Liver (tissue), 9 donors: ENCODE data around the gene TPD52L1. TPM values are rescaled to one million over a fixed set of nuclear protein-coding genes. Genes with fewer than 3 reads are reported as not detected.

Source experiments
- DNase-seq: peaks from one replicate; pipeline ENCODE4 v3.0.0-alpha.2; 2017; ENCODE audit warnings: low spot score
- H3K27ac ChIP-seq, 2 donors: one replicate each; pipeline ENCODE4 v1.7.0; 2013; ENCODE audit warnings: inconsistent platforms in 2 of 2, low read length in 2 of 2, control low read depth in 1 of 2, low read depth in 1 of 2, mild to moderate bottlenecking in 1 of 2
- H3K27me3 ChIP-seq, 4 donors: one replicate each; pipeline versions ENCODE4 v1.6.1 to v1.7.0; 2013; ENCODE audit warnings: low read length in 3 of 4, inconsistent platforms in 1 of 4, mild to moderate bottlenecking in 1 of 4, moderate library complexity in 1 of 4; ENCODE audit not compliant: control insufficient read depth in 4 of 4, insufficient read depth in 4 of 4
- H3K36me3 ChIP-seq, 4 donors: one replicate each; pipeline versions ENCODE4 v1.6.1 to v1.7.0; 2013; ENCODE audit warnings: low read length in 3 of 4, mild to moderate bottlenecking in 3 of 4, low read depth in 1 of 4, moderate library complexity in 1 of 4; ENCODE audit not compliant: control insufficient read depth in 4 of 4, insufficient read depth in 3 of 4
- H3K4me1 ChIP-seq, 4 donors: one replicate each; pipeline versions ENCODE4 v1.6.1 to v1.7.0; 2013; ENCODE audit warnings: low read length in 3 of 4, mild to moderate bottlenecking in 3 of 4, moderate library complexity in 1 of 4; ENCODE audit not compliant: control insufficient read depth in 4 of 4, insufficient read depth in 4 of 4
- H3K4me3 ChIP-seq, 3 donors: one replicate each; pipeline versions ENCODE4 v1.6.1 to v1.7.0; 2013; ENCODE audit warnings: low read length in 3 of 3, control low read depth in 1 of 3, low read depth in 1 of 3, mild to moderate bottlenecking in 1 of 3
- H3K9ac ChIP-seq, 2 donors: one replicate each; pipeline ENCODE4 v1.7.0; 2013; ENCODE audit warnings: low read length in 2 of 2, mild to moderate bottlenecking in 2 of 2, moderate library complexity in 2 of 2, control low read depth in 1 of 2, low read depth in 1 of 2
- H3K9me3 ChIP-seq, 4 donors: one replicate each; pipeline versions ENCODE4 v1.6.1 to v1.7.0; 2013; ENCODE audit warnings: low read length in 3 of 4; ENCODE audit not compliant: control insufficient read depth in 4 of 4
- EGR1 ChIP-seq, 2 donors: IDR thresholded peaks; 2 replicates each; pipeline ENCODE4 v1.6.1; 2016 to 2018; ENCODE audit warnings: antibody characterized with exemption in 2 of 2, low read depth in 2 of 2
- FOXA1 ChIP-seq: IDR thresholded peaks from 2 replicates; pipeline ENCODE4 v1.6.1; 2016; ENCODE audit warnings: antibody characterized with exemption
- FOXA2 ChIP-seq: IDR thresholded peaks from 2 replicates; pipeline ENCODE4 v1.6.1; 2016; ENCODE audit warnings: antibody characterized with exemption
- GABPA ChIP-seq, 2 donors: IDR thresholded peaks in 1 of 2; conservative IDR thresholded peaks in 1 of 2; 2 replicates each; pipeline ENCODE4 v1.6.1; 2016; ENCODE audit warnings: antibody characterized with exemption in 2 of 2, mild to moderate bottlenecking in 1 of 2, moderate library complexity in 1 of 2
- HNF4A ChIP-seq, 2 donors: conservative IDR thresholded peaks; 2 replicates each; pipeline ENCODE4 v1.6.1; 2016; ENCODE audit warnings: antibody characterized with exemption in 2 of 2, mild to moderate bottlenecking in 2 of 2
- HNF4G ChIP-seq: IDR thresholded peaks from 2 replicates; pipeline ENCODE4 v1.6.1; 2016; ENCODE audit warnings: antibody characterized with exemption
- JUND ChIP-seq, 2 donors: IDR thresholded peaks; 2 replicates each; pipeline ENCODE4 v1.6.1; 2016; ENCODE audit warnings: antibody characterized with exemption in 2 of 2
- NR2F2 ChIP-seq: IDR thresholded peaks from 2 replicates; pipeline ENCODE4 v1.6.1; 2016; ENCODE audit warnings: antibody characterized with exemption
- RAD21 ChIP-seq, 2 donors: IDR thresholded peaks; 2 replicates each; pipeline ENCODE4 v1.6.1; 2016; ENCODE audit warnings: antibody characterized with exemption in 2 of 2, mild to moderate bottlenecking in 2 of 2
- RXRA ChIP-seq, 2 donors: IDR thresholded peaks; 2 replicates each; pipeline ENCODE4 v1.6.1; 2017 to 2018; ENCODE audit warnings: antibody characterized with exemption in 2 of 2, mild to moderate bottlenecking in 1 of 2
- SP1 ChIP-seq: IDR thresholded peaks from 2 replicates; pipeline ENCODE4 v1.6.1; 2018; ENCODE audit warnings: antibody characterized with exemption, mild to moderate bottlenecking
- TAF1 ChIP-seq: conservative IDR thresholded peaks from 2 replicates; pipeline ENCODE4 v1.6.1; 2016; ENCODE audit warnings: antibody characterized with exemption, mild to moderate bottlenecking
- YY1 ChIP-seq: IDR thresholded peaks from 2 replicates; pipeline ENCODE4 v1.6.1; 2016; ENCODE audit warnings: antibody characterized with exemption, mild to moderate bottlenecking
- WGBS: extraction: QIAGEN DNeasy Blood & Tissue Kit; methylation state at CpG from one replicate; pipeline ENCODE4 v1.1.7; 2013; 5-methylcytosine and 5-hydroxymethylcytosine counted together
- polyA plus RNA-seq, 2 donors: library from polyadenylated mRNA; stranded (reverse) in 1 of 2; unstranded in 1 of 2; fragments of 200-250 nt in 1 of 2; fragments of >200 nt in 1 of 2; fragmentation: Nextera tagmentation in 1 of 2; extraction: Ambion mirVana in 1 of 2; gene quantifications; one replicate each; pipeline versions ENCODE4 v1.2.1 to v1.2.3, GENCODE V29; 2013 to 2015
- total RNA-seq, 2 donors: library from RNA; depleted of rRNA; stranded (reverse); fragments of >200 nt; gene quantifications; one replicate each; pipeline ENCODE4 v1.2.3, GENCODE V29; 2014
- TF ChIP-seq, protein P1 (sequence below): IDR thresholded peaks from 2 replicates; pipeline ENCODE4 v1.6.1; 2016; ENCODE audit warnings: antibody characterized with exemption
- TF ChIP-seq, protein P2 (sequence below): fragments of 150-350 bp; IDR thresholded peaks from 2 replicates; pipeline ENCODE4 v1.5.1; 2017; ENCODE audit warnings: improper control_type of control experiment, low read depth, low read length; ENCODE audit not compliant: missing input control
- TF ChIP-seq, protein P3 (sequence below): IDR thresholded peaks from 2 replicates; pipeline ENCODE4 v1.6.1; 2016; ENCODE audit warnings: antibody characterized with exemption
- TF ChIP-seq, protein P4 (sequence below): IDR thresholded peaks from 2 replicates; pipeline ENCODE4 v1.6.1; 2016; ENCODE audit warnings: antibody characterized with exemption, mild to moderate bottlenecking
- TF ChIP-seq, protein P5 (sequence below): IDR thresholded peaks from 2 replicates; pipeline ENCODE4 v1.6.1; 2016; ENCODE audit warnings: antibody characterized with exemption
- donor health status: healthy.
- donor health status: healthy.
- donor health status: healthy.
- donor health status: healthy.
- donor health status: healthy.

TPD52L1 gene
- total and polyA plus RNA-seq, 4 donors, result 8.9 to 66.4 (median 56.6) TPM

DNA sequence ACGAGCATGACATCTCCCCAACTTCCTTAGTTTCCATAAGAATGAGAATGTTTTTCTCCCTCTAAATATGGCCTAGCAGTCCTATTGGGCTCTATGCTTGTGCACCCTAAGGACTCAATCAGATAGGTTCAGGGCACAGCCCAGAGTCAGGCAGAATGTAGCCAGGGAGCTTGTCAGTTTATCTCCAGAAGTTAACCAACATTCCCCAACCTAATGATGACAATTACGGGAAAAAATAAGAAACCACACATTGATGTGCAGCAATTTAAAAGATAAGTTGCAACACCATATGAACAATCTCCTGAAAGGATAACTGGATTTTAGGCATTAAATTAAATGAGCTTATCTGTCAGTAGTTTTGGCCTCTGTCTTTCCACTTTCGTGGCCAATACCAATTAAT, 77.1 kb downstream of the TPD52L1 start:
- Histone ChIP-seq H3K9me3 (no peaks in the 10 kb centered on the region), H3K4me3 (no peak overlapping the region), H3K9ac (no peak overlapping the region), H3K36me3 (no peaks in the 10 kb centered on the region), H3K27me3 (no peaks in the 10 kb centered on the region), H3K4me1 (no peaks in the 10 kb centered on the region), H3K27ac (no peak overlapping the region)
- no peak for DNase-seq
- 89% methylated on average over 3 of the region's 3 CpGs for WGBS
- TF ChIP-seq RAD21 (IDR thresholded peaks at IDR 0.05) (no peak), HNF4G (no peak), FOXA2 (no peak), SP1 (no peak), FOXA1 (no peak), EGR1 (IDR thresholded peaks at IDR 0.05; ENCODE audit: low read depth in 2 of 2) (no peak), TAF1 (no peak), RXRA (IDR thresholded peaks at IDR 0.05) (no peak), YY1 (no peak), NR2F2 (no peak), JUND (IDR thresholded peaks at IDR 0.05) (no peak), HNF4A (conservative IDR thresholded peaks at IDR 0.05) (no peak), GABPA (IDR thresholded peaks at IDR 0.05 in 1 of 2, conservative IDR thresholded peaks at IDR 0.05 in 1 of 2) (no peak)
- TF ChIP-seq, protein P1, sequence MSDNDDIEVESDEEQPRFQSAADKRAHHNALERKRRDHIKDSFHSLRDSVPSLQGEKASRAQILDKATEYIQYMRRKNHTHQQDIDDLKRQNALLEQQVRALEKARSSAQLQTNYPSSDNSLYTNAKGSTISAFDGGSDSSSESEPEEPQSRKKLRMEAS, result no peak
- TF ChIP-seq, protein P2, sequence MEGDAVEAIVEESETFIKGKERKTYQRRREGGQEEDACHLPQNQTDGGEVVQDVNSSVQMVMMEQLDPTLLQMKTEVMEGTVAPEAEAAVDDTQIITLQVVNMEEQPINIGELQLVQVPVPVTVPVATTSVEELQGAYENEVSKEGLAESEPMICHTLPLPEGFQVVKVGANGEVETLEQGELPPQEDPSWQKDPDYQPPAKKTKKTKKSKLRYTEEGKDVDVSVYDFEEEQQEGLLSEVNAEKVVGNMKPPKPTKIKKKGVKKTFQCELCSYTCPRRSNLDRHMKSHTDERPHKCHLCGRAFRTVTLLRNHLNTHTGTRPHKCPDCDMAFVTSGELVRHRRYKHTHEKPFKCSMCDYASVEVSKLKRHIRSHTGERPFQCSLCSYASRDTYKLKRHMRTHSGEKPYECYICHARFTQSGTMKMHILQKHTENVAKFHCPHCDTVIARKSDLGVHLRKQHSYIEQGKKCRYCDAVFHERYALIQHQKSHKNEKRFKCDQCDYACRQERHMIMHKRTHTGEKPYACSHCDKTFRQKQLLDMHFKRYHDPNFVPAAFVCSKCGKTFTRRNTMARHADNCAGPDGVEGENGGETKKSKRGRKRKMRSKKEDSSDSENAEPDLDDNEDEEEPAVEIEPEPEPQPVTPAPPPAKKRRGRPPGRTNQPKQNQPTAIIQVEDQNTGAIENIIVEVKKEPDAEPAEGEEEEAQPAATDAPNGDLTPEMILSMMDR, result no peak
- TF ChIP-seq, protein P3, sequence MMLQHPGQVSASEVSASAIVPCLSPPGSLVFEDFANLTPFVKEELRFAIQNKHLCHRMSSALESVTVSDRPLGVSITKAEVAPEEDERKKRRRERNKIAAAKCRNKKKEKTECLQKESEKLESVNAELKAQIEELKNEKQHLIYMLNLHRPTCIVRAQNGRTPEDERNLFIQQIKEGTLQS, result no peak
- TF ChIP-seq, protein P4, sequence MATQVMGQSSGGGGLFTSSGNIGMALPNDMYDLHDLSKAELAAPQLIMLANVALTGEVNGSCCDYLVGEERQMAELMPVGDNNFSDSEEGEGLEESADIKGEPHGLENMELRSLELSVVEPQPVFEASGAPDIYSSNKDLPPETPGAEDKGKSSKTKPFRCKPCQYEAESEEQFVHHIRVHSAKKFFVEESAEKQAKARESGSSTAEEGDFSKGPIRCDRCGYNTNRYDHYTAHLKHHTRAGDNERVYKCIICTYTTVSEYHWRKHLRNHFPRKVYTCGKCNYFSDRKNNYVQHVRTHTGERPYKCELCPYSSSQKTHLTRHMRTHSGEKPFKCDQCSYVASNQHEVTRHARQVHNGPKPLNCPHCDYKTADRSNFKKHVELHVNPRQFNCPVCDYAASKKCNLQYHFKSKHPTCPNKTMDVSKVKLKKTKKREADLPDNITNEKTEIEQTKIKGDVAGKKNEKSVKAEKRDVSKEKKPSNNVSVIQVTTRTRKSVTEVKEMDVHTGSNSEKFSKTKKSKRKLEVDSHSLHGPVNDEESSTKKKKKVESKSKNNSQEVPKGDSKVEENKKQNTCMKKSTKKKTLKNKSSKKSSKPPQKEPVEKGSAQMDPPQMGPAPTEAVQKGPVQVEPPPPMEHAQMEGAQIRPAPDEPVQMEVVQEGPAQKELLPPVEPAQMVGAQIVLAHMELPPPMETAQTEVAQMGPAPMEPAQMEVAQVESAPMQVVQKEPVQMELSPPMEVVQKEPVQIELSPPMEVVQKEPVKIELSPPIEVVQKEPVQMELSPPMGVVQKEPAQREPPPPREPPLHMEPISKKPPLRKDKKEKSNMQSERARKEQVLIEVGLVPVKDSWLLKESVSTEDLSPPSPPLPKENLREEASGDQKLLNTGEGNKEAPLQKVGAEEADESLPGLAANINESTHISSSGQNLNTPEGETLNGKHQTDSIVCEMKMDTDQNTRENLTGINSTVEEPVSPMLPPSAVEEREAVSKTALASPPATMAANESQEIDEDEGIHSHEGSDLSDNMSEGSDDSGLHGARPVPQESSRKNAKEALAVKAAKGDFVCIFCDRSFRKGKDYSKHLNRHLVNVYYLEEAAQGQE, result no peak
- TF ChIP-seq, protein P5, sequence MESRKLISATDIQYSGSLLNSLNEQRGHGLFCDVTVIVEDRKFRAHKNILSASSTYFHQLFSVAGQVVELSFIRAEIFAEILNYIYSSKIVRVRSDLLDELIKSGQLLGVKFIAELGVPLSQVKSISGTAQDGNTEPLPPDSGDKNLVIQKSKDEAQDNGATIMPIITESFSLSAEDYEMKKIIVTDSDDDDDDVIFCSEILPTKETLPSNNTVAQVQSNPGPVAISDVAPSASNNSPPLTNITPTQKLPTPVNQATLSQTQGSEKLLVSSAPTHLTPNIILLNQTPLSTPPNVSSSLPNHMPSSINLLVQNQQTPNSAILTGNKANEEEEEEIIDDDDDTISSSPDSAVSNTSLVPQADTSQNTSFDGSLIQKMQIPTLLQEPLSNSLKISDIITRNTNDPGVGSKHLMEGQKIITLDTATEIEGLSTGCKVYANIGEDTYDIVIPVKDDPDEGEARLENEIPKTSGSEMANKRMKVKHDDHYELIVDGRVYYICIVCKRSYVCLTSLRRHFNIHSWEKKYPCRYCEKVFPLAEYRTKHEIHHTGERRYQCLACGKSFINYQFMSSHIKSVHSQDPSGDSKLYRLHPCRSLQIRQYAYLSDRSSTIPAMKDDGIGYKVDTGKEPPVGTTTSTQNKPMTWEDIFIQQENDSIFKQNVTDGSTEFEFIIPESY, result no peak
